Hair follicular keratinocyte (primary cell): ENCODE results near the gene C2orf76. TPM values are rescaled to one million over a fixed set of nuclear protein-coding genes. Genes with fewer than 3 reads are reported as not detected.

Experiments
- total RNA-seq: library from RNA; depleted of rRNA; stranded (reverse); fragments of >200 nt; gene quantifications from 2 replicates; pipeline ENCODE4 v1.2.3, GENCODE V29; 2015

The C2orf76 gene
- 1.5 and 9.8 TPM in 2 replicates for total RNA-seq

GRCh38 chr2:119366649-119367471 is at the start of gene C2orf76, which contains the start of gene DBI:
Gene C2orf76 (minus strand): TSS chr2:119366834. CDS start chr2:119339959, 26,875 bp downstream.
Gene DBI (plus strand): TSS chr2:119366977. CDS start chr2:119367052, 75 bp downstream.

Other genes with a start within 250 kb of the C2orf76 start
- not detected in 2 replicates for gene C1QL2, start 208.1 kb downstream of the C2orf76 start, total RNA-seq
- 34.9 and 35.5 TPM in 2 replicates for gene STEAP3, start 143.0 kb downstream of the C2orf76 start, total RNA-seq
- gene DBI, start 143 bp upstream of the C2orf76 start, total RNA-seq = 160 and 245 TPM in 2 replicates
- 0.19 TPM in 1 of 2 replicates, not detected in the other for gene TMEM37, start 65.0 kb upstream of the C2orf76 start, total RNA-seq
- gene SCTR, start 157.6 kb upstream of the C2orf76 start, total RNA-seq = not detected in 2 replicates
- not detected in 2 replicates for gene CFAP221, start 177.6 kb upstream of the C2orf76 start, total RNA-seq